Measurements from ENCODE around the gene CLIC5.

DNA sequence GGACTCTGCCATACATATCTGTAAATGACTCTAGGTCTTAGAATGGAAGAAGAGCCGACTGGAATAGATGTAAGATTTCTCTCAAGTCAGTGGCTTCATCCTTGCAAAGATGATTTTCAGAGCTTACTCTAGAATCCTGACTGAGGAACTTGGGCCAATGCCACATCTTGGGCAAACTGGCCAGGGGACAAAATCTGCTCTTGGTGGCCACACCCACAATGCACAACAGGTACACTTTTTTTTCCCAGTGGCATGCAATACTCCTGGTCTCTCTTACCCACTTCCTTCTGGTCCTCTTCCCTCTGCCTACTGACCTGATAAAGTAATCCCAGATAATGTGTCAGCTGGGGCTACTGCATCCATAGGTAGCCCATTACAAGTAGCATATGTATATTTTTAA lies 13.4 kb downstream of the CLIC5 start:
- TF ChIP-seq, protein P1, sequence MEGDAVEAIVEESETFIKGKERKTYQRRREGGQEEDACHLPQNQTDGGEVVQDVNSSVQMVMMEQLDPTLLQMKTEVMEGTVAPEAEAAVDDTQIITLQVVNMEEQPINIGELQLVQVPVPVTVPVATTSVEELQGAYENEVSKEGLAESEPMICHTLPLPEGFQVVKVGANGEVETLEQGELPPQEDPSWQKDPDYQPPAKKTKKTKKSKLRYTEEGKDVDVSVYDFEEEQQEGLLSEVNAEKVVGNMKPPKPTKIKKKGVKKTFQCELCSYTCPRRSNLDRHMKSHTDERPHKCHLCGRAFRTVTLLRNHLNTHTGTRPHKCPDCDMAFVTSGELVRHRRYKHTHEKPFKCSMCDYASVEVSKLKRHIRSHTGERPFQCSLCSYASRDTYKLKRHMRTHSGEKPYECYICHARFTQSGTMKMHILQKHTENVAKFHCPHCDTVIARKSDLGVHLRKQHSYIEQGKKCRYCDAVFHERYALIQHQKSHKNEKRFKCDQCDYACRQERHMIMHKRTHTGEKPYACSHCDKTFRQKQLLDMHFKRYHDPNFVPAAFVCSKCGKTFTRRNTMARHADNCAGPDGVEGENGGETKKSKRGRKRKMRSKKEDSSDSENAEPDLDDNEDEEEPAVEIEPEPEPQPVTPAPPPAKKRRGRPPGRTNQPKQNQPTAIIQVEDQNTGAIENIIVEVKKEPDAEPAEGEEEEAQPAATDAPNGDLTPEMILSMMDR (conservative IDR thresholded peaks at IDR 0.05) = no peak
- no peak for TF ChIP-seq ZFX (IDR thresholded peaks at IDR 0.05)
